ENCODE measurements around the gene PADI2.

The PADI2 gene

DNA sequence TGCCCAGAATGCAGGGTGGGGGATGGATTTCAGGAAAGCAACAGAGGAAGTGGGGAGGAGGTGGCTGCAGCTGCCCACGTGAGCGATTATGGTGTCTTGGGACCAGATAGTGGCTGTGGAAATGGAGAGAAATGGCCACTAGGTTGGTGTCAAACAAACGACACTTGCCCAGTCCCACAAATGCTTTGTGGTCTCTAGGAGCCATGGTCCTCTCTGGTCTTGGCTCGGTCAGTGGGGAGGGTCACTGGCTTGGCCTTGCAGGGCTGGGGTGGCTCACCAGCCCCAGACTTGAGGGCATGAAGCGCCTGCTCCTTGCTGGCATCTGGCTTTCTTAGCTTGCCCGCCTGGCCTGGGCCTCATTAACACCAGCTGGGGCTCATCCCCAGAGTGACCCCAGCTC, 7.2 kb downstream of the PADI2 start:
- no peak for DNase-seq

DNA sequence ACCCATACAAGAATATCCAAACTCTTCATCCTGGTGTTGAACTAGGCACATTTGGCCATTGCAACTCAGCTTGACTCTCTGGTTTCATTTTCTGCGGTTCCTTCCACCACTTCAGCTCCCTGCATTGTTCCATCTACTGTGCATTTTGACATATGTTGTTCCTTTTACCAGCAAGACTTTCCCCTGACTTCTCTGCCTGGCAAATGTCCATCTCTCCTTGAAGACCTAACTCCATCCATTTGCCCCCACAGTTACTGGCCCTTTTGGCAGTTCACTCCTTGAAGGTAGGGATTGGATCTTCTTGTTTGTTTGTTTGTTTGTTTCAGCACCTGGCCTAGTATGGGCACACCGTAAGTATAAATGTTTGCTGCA, 8.7 kb downstream of the PADI2 start:
- no peak for DNase-seq

DNA sequence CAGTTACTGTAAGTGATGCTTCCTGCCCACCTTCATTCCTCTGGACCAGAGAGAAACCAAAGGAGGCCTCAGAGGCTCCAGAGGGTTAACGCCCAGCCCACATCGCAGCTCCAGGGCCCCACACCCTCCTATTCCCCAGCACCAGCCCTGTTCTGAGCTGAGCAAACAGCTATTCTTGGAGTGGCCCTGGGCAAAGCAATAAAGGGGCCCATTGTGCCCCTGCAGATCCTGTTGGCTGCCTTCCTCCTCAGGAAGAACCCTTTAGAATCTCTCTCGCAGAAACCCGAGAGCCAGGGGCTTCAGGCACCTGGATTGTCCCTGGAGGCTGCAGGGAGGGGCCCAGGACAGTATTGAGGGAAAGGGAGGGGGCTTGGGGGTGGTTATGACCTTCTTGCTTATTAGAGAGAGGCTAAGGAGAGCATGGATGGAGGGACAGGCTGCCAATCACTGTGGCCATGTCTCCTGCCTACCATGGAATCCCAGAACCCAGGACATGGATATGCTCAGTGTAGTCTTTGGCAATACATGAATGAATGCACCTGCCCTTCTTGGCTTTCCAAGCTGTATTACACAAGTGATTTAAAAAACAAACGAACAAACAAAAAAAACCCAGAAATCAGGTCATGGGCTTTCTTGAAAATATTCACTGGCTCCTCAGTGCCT, 9.2 kb downstream of the PADI2 start:
- no peak for DNase-seq

DNA sequence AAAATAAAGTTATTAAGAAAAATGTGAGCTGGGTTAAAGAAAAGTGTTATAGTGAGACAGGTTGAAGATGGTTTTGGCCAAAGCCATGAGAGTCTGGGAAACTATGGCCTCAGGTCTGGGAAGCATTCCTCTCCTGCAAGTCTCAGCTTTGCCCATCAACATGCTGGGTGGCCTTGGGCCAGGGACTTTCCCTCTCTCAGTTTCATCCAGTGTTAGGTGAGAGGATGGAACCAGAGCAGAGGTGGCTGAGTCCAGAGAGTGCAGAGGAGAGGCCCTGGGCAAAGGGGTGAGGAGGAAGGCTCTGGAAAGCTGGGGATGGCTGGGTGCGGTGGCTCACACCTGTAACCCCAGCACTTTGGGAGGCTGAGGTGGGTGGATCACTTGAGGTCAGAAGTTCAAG, 10.5 kb downstream of the PADI2 start:
- DNase-seq, result no peak

DNA sequence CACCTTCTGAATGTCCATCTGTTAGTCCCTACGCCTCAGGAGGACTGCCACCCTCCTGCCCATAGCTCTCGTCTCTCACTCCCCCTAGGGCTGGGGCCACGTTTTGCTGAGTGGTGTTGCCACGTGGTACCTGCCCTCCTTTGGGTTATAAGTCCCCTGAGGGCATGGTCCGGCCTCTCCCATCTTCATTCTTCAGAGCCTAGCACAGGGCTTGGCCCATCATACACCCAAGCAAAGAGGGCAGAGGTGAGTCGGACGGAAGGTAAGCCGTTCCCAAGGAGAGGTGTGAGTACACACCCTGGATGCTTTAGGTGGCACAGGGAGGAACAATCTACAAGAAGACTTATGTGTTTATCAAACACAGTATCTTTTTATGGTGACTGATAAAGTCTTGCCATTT, 10.9 kb downstream of the PADI2 start:
- no peak for DNase-seq

DNA sequence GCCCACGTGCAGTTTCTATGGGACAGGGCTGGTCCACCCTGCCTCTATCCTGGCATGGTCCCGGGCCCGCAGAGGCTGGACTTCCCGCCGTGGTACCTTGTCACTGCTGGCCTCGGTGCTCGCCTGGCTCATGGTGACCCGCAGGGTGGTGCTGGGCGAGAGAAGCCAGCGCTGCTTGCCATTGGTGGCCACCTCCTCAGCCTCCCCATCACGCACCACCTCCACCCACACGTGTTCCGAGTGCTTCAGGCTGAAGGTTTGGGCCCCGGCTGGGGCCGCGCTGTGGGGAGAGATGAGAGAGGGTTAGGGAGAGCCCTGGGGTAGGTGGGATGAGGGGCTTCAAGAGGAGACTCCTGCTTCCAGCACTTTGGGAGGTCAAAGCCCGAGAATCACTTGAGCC, 14.5 kb downstream of the PADI2 start:
- no peak for DNase-seq

DNA sequence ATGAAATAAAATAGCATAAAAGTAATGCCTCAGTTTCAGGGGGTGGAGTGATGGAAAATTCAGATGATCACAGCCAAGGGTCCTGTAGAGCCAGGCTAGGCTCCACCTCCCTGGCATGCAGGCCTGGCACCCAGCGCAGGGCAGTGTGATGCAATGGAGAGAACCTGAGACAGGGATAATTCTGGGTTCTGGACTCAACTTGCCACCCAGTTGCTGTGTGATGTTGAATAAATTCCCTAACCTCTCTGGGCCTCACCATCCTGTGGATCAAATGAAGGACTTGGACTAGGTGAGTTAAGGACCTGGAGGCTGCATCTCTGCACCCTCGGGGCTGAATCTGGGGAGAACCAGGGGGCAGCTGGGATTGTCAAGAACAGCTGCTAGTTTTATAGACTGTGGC, 17.0 kb downstream of the PADI2 start:
- no peak for DNase-seq

DNA sequence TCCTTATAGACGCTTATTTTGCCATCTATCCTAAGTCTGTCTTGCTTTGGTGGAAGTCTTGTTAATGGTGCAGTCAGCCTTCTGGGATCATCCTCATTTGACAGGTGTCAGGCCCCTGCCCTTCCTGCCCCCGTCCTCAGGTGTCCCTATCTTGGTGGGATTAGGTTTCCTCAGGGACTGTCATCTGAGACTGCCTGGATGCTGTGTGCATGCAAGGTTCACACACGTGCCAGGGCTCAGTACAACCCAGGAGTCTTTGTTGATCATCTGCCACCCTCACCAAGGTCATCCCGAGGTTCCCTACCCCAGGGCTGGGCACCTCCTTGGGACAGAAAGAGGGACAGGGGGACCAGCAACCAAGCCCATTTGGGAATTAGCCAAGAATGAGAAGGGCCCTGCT, 18.0 kb downstream of the PADI2 start:
- no peak for DNase-seq

DNA sequence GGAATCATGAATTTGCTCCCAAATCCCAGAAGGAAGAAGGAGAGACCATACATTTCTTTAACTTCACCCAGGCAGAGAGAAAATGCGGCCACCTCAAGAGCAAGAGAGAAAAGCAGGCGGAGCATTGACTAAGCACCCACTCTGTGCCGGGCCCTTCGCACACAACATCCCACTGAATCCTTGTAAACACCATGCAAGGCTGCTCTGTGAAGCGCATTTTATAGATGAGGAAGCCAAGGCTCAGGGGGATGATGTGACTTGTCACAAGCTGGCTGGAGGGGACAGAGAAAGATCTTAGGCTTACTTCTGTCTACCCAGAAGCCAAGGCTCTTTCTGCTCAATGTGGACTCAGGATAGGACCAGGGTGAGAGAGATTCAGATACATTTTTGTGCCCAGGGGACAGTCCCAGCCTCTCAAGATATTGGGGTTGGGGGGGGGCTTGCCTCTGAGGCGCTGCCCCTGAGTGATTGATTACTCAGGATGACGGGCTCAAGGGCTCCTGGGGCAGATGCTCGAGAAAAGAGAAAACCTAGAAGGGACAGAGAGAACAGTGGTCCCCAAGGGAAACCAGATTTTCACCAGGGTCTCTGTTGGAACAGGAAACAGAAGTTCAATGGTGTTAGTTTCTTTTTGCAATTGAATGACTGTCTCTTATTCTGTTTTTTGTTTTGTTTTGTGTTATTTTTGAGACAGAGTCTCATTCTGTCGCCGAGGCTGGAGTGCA, 19.5 kb downstream of the PADI2 start:
- no peak for DNase-seq

DNA sequence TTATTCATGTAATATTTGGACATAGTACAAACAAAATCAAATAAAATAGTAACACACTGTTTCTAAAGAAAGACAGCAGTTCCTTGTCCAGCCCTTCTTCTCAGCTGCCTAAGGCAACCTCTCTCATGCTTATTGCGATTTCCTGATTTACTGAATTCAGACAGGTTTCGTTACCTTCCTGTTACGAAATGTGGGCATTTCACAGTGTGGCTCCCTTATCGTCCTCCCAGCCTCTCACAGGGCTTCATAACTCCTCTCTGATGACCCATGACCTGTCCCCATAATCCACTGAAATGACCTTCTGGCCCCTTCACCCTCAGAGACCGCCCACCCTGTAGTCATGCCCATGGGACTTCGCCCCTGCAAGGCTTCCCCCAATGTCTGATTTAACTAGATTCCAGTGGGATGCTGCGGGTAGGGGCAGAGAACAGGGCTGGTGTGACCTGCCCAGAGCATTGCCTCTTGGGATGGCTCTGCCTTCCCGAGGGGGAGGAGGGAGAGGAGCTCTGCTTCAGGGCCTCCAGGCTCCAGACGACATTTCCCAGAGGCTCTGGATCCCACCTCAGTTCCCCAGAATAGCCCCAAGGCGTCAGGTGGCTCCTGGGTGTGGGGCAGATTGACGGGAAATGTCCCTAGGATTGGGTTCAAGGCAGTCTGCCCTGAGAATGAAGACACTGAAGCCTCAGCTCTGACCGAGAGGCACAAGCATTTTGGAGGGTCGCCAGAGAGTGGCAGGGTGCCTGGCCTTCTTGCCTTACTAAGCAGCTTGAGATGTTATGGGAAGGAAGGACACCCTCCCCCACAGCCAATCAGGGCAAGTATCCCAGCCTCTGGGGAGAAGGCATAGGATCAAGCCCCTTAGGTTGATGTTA, 20.6 kb downstream of the PADI2 start:
- DNase-seq, result no peak

DNA sequence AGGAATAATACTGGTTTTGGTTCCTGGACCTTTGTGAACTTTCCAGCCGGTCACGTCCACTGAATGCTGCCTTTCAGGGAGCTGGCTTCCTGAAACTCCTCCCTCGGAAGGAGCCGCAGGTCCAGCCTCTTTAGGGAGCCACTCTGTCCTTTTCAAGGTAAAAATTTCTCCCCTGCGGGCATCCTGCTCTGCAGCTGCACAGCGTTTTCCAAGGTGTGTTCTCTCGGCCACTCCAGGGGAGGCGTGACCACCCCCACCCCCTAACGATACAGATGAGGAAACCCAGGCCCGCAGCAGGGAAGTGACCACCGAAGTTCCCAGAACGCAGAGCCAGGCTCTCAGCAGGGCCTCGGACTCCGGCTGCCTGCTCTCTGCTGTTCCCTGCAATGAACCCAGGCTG, 21.5 kb downstream of the PADI2 start:
- no peak for DNase-seq

DNA sequence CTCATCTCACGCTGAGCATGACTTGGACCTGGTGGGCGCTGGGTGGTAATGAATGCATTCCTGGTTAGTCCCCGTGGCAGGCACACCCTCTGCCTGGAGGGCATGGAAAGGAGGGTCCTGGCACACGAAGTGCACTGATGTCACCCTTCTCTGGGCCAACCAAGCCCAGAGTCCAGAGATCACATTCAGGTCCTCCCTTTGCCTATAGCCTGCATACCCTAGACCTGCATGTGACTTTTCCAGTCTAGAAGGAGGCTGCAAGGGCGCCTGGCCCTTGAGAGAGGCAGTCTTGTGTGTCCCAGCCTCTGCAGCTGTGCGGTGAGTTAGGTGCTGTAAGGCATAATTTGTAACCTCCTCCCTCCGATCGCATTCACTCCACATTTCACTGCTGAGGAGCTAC, 22.1 kb downstream of the PADI2 start:
- DNase-seq, result no peak

DNA sequence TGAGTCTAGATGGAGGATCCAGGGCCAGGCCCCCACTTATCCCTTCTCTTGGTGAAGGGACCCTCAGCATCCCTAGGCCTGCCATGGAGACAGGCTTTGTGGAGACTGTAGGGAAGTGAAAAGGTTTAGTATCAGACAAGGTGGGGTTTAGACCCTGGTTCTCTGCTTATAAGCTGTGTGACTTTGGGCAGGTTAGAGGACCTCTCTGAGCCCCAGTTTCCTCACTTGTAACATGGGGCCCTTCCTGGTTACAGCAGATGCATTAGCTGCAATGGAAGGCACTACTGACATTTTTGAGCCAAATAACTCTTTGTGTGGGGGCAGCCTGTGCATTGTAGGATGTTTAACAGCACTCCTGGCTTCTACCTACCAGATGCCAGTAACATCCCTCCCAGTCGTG, 22.7 kb downstream of the PADI2 start:
- DNase-seq, result no peak

DNA sequence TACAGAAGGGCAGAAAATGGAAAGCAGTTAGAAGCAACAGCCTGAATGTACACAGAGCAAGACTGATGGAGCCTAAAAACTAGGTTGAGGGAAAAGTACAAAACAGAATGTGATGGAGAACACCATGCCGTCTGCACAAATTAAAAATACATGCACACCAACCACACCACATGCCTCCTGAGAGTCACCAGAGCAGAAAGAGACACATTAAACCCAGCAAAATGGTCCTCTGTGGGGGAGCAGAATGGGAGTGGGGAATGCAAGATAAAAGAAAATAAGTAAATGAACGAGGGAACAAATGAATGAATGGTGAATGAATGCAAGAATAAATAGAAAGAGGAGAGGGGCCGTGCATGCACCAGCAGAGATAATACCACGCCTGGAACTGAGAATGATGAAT, 24.1 kb downstream of the PADI2 start:
- no peak for DNase-seq

DNA sequence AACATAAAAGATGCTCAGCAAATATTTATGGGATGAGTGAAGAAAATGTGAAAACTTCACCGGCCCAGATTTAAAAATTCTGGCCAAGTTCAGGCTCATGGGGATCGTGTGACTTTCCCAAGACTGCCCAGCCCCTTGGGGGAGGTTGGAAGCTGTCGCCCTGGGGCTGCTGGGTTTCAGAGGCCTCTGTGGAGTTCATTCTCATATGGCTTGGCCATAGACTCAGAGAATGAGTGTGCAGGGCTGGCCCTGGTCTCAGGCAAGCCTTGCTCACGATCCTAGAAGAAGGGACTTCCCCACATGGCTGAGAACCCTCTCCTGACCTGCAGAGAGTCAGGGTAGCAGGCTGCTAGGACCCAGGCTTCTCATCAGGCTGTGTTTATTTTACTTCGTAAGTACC, 24.6 kb downstream of the PADI2 start:
- no peak for DNase-seq

DNA sequence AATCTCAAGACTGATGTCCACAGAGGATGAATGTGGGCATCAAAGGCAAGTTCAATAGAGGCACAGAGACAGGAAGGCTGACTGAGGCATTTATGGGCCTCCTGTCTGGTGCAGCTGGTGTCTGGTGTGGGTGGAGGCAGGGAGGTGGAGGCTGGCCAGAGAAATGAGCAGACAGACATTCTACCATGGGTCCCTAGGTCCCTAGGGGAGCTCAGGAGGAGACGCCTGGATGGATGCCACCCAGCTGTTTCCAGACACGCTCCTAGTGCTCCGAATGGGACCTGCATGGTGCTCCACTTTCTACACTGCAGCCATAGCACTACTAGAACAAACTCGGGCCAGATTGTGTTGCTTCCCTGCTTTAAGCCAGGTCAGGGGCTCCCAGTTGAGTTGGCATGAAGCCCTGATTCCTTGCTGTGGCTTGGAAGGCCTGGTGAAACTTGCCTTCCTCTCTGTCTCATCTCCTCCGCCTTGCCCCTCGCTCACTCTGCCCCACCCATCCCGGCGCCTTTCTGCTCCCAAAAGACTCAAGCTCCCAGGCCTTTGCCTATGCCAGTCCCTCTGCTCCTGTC, 25.3 kb downstream of the PADI2 start:
- DNase-seq, result no peak

DNA sequence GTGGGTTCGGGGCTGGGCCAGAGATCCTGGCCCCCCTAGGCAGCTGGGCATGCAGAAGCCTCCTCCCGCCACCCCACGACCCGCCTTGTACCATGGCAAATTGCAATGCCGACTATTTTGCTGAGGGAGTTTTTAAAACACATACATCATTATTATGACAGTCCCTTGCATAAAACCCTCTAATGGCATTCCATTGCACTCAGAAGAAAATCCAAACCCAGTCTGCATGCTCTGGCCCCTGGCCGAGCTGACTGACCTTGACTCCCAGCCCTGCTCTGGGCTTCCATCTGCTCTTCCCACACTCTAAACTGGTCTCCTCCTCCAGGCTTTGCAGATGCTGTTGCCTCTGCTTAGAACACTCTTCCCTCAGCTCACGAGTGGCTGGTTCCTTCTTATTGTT, 28.0 kb downstream of the PADI2 start:
- no peak for DNase-seq

DNA sequence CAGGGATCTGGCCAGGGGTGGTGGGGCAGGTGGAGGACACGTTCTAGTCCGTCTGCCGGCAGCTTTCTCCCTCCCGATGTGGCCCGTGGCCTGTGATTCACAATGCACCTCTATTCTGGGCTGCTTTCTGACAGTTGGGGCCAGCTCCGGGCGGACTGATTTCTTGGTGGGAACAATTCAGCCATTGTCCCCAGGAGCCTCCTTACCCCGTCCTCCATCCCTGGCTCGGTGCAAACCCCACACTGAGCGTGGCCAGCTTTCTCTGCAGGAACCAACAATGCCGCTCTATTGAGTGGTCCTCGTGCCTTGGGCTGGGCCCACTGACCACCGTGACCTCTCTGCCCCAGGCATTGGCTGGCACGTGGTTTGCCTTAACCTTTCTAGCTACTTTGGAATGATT, 29.7 kb downstream of the PADI2 start:
- no peak for DNase-seq

DNA sequence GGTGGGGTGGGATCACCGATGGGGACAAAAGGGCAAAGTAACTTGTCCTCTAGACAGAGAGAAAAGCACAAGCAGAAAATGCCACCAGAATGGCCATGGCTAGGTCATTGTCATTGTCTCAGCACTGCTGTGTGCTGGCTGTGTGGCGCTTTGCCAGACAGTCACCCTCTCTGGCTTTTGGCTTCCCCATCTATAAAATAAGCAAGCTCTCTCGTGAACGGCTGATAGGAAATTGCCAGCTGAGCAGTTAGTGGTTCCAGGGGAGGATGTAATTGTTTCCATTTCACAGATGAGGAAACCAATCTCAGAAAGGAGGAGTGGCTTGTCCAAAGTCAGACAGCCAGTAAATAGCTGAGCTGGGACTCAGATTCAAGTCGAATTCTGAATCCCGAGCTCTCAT, 32.5 kb downstream of the PADI2 start:
- no peak for DNase-seq

DNA sequence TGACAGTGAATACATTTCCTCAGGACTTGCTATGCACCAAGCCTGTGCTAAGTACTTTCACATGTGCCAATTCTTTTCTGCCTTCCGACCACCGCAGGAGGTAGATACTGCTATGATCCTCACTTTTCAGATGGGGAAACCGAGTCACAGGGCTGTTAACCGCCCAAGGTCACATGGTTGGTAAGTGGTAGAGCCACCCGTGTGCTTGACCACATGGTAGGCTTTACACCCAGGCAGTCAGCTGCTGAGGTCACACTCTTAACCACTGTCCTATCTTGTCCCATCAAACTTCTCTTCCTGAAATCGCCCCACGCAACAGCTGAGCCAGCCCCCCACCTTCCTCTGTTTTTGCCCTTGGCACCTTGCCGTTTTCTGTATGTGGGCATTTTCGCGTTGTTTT, 34.5 kb downstream of the PADI2 start:
- DNase-seq, result no peak

DNA sequence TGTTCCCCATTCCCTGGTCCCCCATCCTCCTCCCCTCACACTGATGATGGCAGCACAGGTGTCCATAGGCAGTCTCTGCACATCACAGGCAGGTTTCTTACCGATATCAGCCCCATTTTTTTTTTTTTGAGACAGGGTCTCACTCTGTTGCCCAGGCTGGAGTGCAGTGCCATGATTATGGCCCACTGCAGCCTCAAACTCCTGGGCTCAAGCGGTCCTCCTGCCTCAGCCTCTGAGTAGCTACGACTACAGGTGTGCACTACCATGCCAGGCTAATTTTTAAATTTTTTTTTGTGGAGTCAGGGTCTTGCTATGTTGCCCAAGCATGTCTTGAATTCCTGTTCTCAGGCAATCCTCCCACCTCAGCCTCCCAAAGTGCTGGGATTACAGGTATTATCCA, 36.5 kb downstream of the PADI2 start:
- no peak for DNase-seq

DNA sequence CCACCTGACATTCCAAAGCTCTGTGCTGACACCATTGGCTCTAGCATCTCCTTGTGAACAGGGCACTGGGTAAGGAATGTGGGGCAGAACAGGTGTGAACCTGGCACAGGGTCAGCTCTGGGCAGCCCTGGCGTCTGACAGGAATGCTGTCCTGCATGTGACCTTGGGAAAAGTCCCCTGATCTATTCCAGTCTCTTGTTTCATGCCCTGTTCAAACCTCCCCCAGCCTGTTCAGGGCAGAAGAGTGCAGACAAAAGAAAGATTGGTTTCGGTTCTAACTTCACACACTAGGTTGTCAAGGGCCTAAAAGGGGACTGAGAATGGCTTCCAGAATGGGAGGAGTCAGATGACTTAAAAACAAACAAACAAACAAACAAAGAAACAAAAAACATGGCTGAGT, 37.8 kb downstream of the PADI2 start:
- no peak for DNase-seq

DNA sequence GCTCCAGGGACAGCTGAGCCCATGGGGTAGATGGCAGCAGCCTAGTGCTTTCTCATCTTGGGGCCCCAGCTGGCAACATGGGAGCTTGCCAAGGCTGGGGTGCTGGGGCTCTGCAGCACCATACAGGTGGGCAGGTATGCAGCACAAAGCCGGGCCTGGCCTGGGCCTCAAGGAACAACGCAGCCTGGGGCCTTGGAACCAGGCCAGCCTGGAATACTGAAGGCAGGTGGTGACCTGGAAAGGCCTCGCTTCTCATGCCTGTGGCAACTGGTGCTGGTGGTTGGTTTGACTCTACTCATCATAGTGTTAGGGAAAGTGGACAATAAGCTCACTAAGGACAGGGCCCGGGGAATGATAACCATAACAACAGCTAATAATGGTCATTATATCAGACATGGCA, 38.4 kb downstream of the PADI2 start:
- no peak for DNase-seq
